ENCODE data around the gene AHCYL2.
A peak's percentile ranks its signal among the peaks of the same experiment; 100 is the strongest.
"Not testable (repeated sequence)": the region's sequence is repeated elsewhere in the genome, so short reads cannot be mapped to it uniquely, and the experiment has no call there.

Gene AHCYL2

DNA sequence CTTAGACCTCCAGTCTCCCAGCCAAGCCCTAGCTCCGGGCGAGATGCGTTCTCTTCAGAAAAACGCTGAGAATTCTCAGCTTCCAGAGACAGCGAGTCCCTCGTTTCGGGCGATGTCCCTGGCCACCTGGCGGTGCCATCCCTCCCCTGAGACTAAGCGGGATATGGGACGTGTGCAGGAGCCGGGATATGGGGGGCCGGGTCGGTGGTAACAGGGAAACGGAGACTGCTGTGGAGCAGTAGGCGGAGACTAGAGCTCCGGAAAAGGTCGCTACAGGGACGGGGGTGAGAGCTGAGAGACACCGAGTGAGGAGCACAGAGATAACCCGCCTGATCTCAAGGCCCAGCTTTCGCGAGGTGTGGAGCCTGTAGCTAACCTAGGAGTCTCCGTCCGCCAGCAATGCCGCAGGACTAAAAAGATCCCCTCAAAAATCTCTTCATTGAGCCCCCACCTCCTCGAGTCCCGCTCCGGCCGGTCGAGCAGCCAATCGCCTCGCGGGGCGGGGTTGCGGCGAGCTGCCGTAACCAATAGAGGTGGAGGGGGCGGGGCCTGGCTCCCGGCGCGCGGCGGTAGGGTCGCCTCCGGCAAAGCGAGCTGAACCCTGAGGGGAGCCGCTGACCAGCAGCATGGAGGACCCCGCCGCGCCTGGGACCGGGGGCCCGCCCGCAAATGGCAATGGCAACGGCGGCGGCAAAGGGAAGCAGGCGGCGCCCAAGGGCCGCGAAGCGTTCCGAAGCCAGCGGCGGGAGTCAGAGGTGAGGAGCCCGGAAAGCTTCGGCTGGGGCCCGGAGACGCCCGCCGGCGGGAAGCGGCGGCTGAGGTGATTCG lies 209.2 kb downstream of the AHCYL2 start, which contains the start of gene STRIP2:
TSS of gene STRIP2 (plus strand) at position 586 of the 828 bp plus-strand sequence. CDS start at position 627, 41 bp downstream.
- peak; percentile 52 for DNase-seq

DNA sequence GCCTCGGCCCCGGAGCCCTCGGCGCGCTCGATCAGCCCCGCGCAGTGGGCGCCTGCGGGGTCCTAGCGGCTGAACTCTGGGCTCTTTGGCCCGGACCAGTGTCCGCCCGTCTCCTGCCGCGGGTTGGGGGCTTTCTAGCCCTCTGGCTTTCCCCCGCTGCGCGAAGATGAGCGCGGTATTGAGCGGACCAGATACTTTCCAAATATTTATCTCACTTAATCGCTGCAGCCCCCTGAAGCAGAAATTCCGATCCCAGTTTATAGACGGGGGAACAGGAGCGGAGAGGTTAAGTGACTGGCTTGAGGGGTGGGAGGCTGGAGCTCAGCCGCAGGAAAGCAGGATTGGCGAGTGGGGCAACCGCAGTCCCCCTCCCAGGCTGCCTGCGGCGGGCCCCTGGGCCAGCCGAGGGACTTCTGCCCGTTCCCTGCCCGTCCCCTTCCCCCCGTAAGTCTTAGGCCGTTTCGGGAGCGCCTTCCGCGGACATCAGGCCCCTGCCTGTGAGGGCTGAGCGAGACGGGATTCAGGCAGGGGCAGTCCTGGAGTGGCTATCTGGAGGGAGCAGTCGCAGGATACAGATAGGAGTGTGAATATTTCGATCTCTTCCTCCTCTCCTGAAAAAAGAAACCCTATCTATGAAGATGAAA lies 210.0 kb downstream of the AHCYL2 start:
- DNase-seq, result no peak

DNA sequence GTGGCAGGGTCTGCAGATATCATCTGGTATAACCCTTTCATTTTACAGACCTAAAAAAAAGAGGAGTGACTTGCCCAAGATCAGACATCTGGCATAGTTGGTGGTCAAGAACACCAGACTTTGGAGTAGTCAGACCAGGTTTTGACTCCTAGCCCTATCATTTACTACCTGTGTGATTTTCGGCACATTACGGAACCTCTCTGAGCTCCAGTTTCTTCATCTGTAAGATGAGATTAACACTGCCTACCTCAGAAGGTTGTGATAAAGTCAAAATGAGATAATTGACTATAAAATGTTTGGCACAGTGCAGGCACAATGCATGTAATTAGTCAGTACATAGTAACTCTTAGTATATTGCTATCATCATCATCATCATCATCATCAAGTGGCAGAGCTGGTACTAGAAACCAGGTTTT lies 210.6 kb downstream of the AHCYL2 start:
- DNase-seq, result no peak

DNA sequence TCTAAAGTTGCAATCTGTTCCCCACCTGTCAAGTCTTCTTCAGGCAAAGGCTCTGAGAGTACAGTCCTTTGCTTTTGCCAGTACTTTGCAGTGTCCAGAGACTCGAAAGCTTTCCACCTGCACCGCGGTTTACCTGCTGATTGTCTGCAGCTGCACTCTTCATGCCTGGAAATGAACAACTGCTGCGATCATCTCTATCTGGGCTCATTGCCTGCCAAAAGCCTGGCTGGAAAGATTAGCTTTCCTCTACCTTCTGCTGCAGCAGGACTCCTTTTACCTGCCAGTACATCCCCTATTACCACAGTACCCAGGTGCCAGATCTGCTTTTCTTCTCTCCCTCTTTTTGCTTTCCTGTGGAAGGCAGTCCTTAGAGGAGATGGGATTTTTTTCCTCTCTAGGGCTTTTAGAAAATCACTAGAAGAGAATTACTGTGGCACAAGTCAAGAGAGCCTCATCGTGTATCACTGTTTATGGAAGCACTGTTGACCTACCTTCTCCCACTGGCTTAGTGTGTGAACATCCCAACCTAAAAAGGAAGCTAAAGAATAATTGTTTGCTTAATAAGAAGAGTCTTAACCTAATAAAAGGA lies 211.6 kb downstream of the AHCYL2 start:
- no peak for DNase-seq

DNA sequence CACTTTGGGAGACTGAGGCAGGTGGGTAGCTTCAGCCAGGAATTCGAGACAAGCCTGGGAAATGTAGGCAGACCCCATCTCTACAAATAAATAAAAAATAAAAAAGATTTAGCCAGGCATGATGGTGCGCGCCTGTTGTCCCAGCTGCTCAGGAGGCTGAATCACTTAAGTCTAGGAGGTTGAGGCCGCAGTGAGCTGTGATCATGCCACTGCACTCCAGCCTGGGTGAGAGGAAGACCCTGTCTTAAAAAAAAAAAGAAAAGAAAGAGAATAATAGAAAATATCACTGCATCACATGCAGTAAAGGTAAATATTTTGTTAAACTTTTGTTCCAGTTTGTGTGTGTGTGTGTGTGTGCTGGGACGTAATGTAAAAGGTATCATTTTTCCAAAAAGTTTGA lies 212.4 kb downstream of the AHCYL2 start:
- DNase-seq, result no peak

DNA sequence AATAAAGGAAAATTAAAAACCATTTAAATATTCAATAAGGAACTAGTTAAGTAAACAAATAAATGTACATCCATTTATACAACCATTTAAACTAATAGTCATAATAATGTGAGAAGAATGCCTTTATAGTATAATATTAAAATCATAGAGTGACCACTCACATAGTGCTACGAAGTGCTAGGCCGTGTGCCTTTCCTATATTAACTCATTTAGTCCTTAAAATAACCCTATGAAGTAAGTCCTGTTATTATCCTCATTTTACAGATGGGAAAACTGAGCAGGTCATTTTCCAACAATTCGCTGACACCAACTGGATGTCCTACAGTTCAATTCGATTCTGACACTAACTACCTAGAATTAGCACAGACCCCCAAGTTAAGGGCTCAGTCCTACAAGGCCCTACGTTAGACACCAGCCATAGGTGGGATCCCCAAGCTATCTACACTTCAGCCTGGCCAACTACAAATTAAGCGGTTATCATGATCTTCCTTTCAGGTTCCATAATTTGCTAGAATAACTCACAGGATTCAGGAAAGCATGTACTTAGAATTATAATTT lies 213.5 kb downstream of the AHCYL2 start:
- DNase-seq, result no peak

DNA sequence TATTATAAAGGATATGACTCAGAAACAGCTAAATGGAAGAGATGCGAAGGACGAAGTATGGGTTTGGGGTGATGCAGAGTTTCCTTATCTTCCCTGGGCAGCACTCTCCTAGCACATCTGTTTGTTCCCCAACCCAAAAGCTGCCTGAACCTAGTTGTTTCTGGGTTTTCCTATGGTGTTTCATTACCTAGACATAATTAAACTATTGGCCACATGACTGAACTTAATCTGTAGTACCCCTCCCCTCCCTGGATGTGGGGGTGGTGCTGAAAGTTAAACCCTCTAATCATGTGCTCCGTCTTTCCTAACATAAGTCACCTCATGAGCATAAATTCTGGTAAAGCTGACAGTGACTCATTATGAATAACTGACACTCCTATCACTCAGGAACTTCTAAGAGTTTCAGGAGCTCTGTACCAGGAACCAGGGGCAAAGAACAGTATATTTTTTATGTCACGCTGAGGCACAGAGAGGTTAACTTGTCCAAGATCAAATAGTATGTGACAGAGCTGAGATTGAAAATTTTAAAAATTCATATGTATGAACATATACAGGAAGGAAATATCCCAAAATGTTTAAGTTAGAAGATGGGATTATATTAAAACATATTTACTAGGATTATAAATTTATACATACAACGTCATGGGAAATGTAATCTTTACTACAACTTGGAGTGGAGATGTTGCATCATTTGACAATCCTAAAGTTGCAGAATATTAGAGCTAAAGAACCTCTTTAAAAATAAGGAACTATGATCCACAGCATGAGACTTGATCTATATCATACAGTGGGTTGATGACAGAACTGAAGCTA lies 214.2 kb downstream of the AHCYL2 start:
- peak; percentile 8 for DNase-seq

DNA sequence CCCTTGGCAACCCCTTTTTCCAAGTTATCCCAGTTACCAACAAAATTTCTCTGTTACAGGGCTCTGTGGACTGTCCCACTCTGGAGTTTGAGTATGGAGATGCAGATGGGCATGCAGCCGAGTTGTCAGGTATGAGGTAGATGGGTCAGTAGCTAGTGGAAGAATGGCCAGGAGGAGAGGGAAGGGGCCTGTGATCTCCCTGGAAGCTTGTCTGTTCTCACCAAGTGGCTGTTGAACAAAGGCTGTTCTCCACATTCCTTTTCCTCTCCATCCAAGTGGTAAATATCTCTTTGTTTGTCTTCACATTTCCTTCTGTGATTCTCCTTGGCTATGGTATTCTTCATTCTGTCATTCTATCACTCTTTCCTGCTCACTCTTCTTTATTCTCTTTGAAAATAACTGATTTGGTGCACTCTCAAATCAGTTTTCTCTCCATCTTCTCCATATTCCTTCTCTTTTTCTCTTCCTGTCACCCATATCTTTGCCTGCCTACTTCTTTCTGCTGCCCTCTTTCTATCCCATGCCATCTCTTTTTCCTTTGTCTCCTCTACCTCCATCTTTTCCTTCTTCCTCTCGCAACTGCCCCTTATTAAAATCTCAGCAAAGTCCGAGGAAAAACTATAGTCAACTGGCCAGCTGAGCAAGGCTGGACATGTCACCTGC lies 215.3 kb downstream of the AHCYL2 start:
- no peak for DNase-seq

DNA sequence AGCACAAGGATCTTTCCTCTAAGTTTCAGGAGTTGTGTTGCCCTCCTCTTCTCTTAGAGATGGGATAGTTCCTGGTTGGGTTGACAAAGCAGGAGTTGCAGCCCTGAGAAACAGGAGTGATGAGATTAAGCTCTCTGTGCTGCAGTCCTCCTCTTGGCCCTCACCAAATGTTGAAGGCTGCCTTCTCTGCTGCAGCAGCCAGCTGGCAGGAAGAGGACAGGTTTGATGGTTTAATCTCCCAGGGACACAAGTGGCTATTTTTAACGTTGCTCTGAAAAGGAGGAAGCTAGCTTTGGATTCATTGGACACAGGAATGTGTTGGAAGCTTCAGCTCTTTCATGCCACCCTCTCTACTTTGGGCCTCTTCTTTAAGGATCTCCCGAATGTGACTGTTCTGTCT lies 218.8 kb downstream of the AHCYL2 start:
- DNase-seq, result no peak

DNA sequence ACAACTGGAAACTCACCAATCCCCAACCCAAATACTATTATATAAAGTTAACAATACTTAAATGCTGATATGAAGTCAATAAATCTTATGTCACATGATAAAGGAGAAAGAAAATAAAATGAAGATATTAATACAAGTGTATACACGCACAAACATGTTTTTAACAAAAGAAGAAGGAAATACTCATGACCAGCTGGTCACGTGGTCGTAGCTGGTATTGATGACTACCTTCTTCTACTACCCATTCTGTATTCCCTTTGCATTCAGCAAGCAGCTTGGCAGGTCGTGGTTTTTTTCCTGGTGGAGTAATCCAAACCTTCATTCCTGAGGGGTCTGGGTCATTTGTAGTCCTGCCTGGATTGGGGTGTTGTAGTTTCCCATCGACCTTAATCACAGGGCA lies 219.9 kb downstream of the AHCYL2 start:
- not testable (repeated sequence) for DNase-seq

DNA sequence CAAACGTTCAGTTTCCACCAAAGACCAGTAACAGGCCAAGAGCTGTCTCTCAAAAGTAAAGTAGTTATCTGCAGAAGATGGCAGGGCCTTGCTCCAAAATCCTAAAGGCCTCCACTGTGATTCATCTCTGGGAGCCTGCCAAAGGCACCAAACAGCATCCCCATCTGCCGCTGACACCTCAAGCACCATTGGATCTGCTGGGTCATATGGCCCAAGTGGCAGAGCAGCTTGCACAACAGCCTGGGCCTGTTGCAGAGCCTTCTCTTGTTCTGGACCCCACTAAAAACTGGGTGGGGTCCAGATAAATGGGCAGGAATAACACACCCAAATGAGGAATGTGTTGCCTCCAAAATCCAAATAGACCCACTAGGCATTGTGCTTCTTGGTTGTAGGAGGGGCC lies 222.1 kb downstream of the AHCYL2 start:
- not testable (repeated sequence) for DNase-seq

DNA sequence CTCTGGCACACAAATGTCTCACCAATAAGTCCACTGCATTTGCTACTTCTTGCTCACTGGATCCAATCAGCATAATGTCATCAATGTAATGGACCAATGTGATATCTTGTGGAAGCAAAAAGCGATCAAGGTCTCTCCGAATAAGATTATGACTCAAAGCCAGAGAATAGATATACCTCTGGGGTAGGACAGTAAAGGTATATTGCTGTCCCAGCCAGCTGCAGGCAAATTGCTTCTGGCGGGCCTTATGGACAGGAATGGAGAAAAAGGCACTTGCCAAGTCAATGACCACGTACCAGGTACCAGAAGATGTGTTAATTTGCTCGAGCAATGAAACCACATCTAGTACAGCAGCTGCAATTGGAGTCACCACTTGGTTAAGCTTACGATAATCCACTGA lies 222.6 kb downstream of the AHCYL2 start:
- not testable (repeated sequence) for DNase-seq

DNA sequence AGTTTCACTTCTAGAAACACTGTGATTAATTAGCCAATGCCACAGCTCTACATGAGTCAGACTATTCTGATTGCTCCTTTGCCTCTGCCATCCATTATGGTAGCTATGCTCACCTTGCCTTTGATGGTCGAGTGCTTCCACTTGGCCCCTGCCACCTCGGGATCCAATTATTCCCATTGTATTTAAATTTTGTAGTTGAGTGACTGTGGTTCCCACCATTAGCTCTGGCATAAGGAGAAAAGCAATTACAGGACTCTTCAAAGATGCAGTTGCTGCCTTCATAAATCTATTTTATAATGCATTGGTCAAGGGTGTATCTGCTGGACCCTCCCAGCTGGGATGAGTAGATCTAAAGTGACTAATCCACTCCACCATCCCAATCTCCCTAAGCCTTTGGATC lies 223.8 kb downstream of the AHCYL2 start:
- DNase-seq, result not testable (repeated sequence)

DNA sequence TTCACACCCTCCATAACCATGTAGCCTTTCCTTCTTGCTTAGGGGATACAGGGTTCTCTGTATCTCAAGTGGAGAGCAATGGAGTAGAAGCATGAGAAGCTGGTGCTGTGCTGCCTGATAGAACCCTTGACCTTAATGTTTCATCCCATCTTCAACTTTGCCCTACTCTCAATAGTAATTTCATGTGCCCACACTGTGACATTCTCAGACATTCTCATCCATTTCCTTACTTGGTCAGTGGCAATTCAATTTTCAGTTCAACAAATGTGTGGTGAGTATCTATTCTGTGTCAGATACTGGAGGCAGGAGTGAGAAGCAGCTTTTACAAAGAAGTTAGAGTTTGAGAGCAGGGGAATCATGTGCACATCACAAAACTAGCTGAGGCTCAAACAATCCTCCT lies 225.5 kb downstream of the AHCYL2 start:
- DNase-seq, result no peak

DNA sequence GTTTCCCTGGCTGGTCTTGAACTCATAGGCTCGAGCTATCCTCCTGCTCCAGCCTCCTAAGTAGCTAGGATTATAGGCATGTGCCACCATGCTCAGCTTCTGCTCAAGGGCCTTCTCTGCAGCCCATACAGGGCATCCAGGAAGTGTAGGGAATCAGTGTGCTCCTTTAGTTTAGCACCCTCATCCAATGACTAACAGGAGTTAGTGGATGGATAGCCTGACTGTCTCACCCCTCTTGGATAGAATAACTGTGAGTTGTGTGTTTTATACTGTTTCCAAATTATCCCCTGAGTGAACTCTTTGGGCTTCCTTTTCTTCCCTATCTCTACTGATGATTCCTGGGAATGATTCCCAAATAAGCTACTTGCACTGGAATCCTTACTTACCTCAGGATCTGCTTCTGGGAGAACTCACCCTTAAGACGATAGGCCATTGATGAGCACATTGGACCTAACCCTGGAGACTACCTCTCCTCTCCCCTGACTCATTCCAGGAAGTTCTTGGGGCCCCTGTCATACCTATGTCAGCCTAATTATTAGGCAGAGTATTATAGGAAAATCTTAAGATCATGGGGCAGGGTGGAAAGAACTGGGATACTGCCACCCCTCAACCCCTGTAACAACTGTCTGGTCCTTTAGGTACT lies 227.9 kb downstream of the AHCYL2 start:
- no peak for DNase-seq

DNA sequence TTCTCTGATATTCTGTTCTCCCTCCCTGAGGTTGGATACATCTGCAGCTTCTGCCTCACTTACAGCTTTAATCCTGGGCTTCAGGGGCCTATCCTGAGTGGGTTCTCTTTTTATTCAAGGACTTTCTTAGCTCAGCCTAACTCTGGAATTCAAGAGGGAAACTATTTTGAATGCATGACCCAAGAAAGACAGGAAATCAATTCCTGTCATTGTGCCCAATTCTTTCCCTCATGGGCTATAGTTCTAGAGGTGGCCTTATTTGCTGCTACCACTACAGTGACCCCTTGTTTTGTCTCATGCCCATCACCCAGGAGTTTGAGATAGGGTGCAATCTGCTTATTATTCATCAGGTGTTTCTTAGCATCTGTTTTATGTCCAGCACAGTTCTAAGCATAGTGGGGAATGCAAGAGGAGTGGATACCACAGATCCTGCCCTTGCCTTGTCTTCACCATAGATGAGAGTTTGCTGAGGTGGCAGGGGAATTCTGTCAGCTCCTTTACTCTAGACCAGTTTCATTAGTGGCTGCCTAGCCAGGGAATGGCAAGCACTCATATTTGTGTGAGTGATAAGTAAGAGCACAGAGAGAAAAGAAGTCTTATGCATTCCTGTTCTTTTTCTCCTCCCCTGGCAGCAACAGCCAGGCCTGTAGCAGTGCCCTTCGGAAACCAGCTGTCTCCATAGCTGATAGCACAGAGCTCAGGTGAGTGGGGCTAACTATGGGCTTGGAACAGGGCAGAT lies 228.8 kb downstream of the AHCYL2 start:
- DNase-seq, result no peak

DNA sequence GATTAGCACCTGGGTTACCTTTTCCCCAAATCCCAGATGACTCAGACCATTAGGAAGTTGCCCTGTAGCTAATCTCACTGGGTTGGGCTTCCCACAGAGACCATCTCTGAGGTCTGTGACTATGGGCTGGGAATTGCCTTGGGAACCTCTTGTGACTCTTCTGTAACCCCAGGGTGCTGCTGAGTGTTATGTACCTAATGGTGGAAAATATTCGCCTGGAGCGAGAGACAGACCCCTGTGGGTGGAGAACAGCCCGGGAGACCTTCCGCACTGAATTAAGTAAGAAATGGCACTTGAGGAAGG lies 229.4 kb downstream of the AHCYL2 start:
- DNase-seq, result no peak

DNA sequence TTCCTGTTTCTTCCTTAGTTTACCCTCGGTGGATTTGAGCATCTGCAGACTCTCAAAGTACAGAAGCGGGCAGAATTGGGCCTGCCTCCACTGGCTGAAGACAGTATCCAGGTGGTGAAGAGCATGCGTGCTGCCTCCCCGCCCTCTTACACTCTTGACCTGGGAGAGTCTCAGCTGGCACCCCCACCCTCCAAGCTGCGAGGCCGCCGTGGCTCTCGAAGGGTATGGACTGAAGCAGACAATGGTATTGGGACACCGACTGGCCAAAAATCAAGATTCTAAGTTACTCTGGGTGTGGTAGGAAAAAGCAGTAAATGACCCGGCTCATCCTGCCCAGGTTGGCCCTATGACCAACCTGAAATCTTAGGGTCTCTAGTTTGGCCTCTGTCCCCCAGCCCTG lies 231.6 kb downstream of the AHCYL2 start:
- no peak for DNase-seq

DNA sequence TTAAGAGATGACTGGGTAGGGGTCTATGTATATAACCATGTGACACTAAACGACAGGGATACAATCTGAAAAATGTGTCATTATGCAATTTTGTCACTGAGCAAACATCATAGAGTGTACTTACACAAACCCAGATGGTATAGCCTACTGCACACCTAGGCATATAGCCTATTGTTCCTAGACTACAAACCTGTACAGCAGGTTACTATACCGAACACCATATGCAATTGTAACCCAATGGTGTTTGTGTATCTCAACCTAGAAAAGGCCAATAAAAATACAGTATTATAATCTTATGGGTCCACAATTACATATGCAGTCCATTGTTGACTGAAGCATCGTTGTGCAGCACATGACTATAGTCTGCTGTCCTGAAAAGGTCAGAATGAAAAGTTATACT lies 232.3 kb downstream of the AHCYL2 start:
- DNase-seq, result no peak

DNA sequence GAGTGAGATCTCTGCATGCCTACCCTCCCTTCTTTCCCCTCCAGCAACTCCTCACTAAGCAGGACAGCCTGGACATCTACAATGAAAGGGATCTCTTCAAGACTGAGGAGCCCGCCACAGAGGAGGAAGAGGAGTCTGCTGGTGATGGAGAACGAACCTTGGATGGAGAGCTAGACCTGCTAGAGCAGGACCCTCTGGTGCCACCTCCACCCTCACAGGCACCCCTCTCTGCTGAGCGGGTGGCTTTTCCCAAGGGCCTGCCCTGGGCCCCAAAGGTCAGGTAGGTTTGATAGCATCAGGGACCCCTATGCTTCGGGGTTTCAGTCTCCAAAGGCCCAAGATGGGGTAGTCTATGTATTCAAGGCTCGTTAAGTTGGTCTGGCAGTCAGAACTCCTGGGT lies 233.3 kb downstream of the AHCYL2 start:
- no peak for DNase-seq

DNA sequence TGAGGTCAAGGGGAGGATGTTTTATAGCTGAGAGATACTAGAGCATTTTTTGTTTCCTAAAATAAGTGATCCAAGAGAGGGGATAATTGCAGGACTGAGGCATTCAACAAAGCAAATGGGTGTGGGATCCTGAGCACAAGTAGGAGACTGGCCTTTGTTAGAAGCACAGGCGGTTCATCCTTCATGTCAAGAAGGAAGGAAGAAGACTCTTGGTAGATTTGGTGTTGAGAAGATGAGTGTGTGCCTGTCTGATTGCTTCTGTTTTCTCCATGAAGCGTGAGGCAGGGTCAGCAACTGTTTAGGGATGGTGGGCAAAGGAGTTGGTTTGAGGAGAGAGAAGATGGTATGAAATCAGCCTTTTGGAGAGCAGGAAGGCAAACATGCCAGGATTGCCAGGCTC lies 237.0 kb downstream of the AHCYL2 start:
- DNase-seq, result no peak
